ENCODE measurements around the gene SYK.

Gene SYK

DNA sequence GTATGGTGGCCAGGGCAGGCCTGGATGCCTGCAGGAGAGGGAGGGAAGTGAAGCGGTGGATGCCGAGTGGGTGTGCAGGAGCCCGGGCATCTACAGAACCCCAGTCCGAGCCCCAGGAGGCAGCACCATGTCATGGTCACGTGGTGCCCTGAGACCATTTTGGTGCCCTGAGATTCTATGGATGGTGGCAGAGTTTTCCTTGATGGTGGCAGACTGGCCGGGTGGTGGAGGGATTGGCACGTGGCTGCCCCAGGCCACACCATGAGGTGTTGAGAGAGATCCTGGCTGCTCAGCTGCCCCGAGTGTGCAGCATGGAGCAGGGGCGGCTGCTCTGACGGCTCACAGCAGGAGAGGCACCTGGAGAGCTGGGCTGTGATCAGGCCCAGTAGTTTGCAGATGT, 52.3 kb downstream of the SYK start:
- no peaks in the 10 kb centered on the region for H3K27me3 ChIP-seq (ENCODE audit: insufficient read depth, low read length)
- H3K27ac ChIP-seq (ENCODE audit: low read depth, low read length): no peak overlapping the region
- no peak overlapping the region for H3K4me3 ChIP-seq (ENCODE audit: low read length)
- H3K36me3 ChIP-seq (ENCODE audit: insufficient read depth, low read length): no peaks in the 10 kb centered on the region
- H3K9ac ChIP-seq (ENCODE audit: low read depth, low read length): no peak overlapping the region
- no peaks in the 10 kb centered on the region for H3K4me1 ChIP-seq (ENCODE audit: insufficient read depth, low read length)
- WGBS: 94% methylated on average over 10 of the region's 10 CpGs
- H3K9me3 ChIP-seq (ENCODE audit: insufficient read depth, low read depth, low read length): no peaks in the 10 kb centered on the region

- H3K4me1 ChIP-seq (ENCODE audit: insufficient read depth, low read length): no peaks in the 10 kb centered on the region
- H3K4me3 ChIP-seq (ENCODE audit: low read length): no peak overlapping the region
- H3K9ac ChIP-seq (ENCODE audit: low read depth, low read length): no peak overlapping the region
- H3K9me3 ChIP-seq (ENCODE audit: insufficient read depth, low read depth, low read length): no peaks in the 10 kb centered on the region
- 88% methylated on average over 8 of the region's 8 CpGs for WGBS
- H3K36me3 ChIP-seq (ENCODE audit: insufficient read depth, low read length): no peaks in the 10 kb centered on the region
- no peak overlapping the region for H3K27ac ChIP-seq (ENCODE audit: low read depth, low read length)
- H3K27me3 ChIP-seq (ENCODE audit: insufficient read depth, low read length): no peaks in the 10 kb centered on the region
Observed at GRCh38 chr9:90854637-90855175, 53.1 kb downstream of the SYK start.

- Histone ChIP-seq H3K27ac (ENCODE audit: low read depth, low read length) (no peak overlapping the region), H3K36me3 (ENCODE audit: insufficient read depth, low read length) (no peaks in the 10 kb centered on the region), H3K4me1 (ENCODE audit: insufficient read depth, low read length) (no peaks in the 10 kb centered on the region), H3K27me3 (ENCODE audit: insufficient read depth, low read length) (no peaks in the 10 kb centered on the region), H3K9me3 (ENCODE audit: insufficient read depth, low read depth, low read length) (no peaks in the 10 kb centered on the region), H3K9ac (ENCODE audit: low read depth, low read length) (no peak overlapping the region), H3K4me3 (ENCODE audit: low read length) (no peak overlapping the region)
- WGBS: 92% methylated on average over 5 of the region's 5 CpGs
Observed at GRCh38 chr9:90855208-90855902, 53.7 kb downstream of the SYK start.

DNA sequence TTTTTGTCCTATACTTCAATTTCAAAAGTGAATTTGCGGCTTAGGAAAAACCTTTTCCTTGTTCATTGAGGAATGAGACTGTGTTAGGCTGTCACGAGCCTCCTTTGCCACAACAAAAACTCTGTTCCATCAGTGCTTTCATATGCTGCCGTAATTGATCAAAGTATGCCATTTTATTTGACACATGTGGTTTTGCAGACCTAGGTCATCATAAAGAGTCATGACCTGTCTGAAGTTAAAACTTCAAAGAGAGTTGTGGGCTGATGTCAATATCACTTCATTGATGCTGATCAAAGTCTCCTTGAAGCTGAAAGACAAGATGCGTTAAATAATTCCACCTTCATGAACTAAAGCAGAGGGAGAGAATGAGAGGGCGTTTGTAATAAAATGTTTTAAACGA, 55.5 kb downstream of the SYK start:
- no peaks in the 10 kb centered on the region for H3K36me3 ChIP-seq (ENCODE audit: insufficient read depth, low read length)
- H3K4me3 ChIP-seq (ENCODE audit: low read length): no peak overlapping the region

DNA sequence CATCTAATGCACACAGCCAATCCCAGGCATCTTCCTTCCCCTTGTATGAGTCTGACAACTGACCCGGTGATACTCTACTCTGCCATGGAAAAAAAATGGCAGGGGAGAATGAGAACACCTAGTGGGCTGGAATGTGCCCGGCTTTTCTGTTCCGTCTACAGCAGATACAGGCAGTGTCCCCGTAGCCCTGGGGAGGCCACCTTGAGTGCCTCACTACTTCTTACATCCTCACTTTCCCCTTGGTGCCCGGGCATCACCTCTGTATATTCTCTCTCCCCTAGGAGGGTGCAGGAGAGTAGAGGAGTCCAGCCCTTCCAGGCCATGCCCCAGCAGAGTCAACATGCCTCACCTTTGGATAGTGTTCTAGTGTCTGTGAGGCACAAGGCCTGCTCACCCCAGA, 56.2 kb downstream of the SYK start:
- WGBS: 96% methylated on average over 4 of the region's 5 CpGs
- Histone ChIP-seq H3K9me3 (ENCODE audit: insufficient read depth, low read depth, low read length) (no peaks in the 10 kb centered on the region), H3K4me1 (ENCODE audit: insufficient read depth, low read length) (no peaks in the 10 kb centered on the region), H3K27ac (ENCODE audit: low read depth, low read length) (no peak overlapping the region), H3K27me3 (ENCODE audit: insufficient read depth, low read length) (no peaks in the 10 kb centered on the region), H3K36me3 (ENCODE audit: insufficient read depth, low read length) (no peaks in the 10 kb centered on the region), H3K9ac (ENCODE audit: low read depth, low read length) (no peak overlapping the region), H3K4me3 (ENCODE audit: low read length) (no peak overlapping the region)

More for the DNA sequence above, 55.5 kb downstream of the SYK start:
- Histone ChIP-seq H3K9ac (ENCODE audit: low read depth, low read length) (no peak overlapping the region), H3K4me1 (ENCODE audit: insufficient read depth, low read length) (no peaks in the 10 kb centered on the region), H3K27me3 (ENCODE audit: insufficient read depth, low read length) (no peaks in the 10 kb centered on the region), H3K27ac (ENCODE audit: low read depth, low read length) (no peak overlapping the region), H3K9me3 (ENCODE audit: insufficient read depth, low read depth, low read length) (no peaks in the 10 kb centered on the region)
- 96% methylated on average over 6 of the region's 6 CpGs for WGBS

GRCh38 chr9:90858457-90858901, 56.9 kb downstream of the SYK start:
- Histone ChIP-seq H3K4me1 (ENCODE audit: insufficient read depth, low read length) (no peaks in the 10 kb centered on the region), H3K4me3 (ENCODE audit: low read length) (no peak overlapping the region), H3K27me3 (ENCODE audit: insufficient read depth, low read length) (no peaks in the 10 kb centered on the region), H3K9ac (ENCODE audit: low read depth, low read length) (no peak overlapping the region), H3K9me3 (ENCODE audit: insufficient read depth, low read depth, low read length) (no peaks in the 10 kb centered on the region), H3K27ac (ENCODE audit: low read depth, low read length) (no peak overlapping the region), H3K36me3 (ENCODE audit: insufficient read depth, low read length) (no peaks in the 10 kb centered on the region)
- 95% methylated on average over 4 of the region's 4 CpGs for WGBS

GRCh38 chr9:90860382-90860781, 58.8 kb downstream of the SYK start:
- Histone ChIP-seq H3K27ac (ENCODE audit: low read depth, low read length) (no peak overlapping the region), H3K36me3 (ENCODE audit: insufficient read depth, low read length) (no peaks in the 10 kb centered on the region), H3K27me3 (ENCODE audit: insufficient read depth, low read length) (no peaks in the 10 kb centered on the region), H3K9me3 (ENCODE audit: insufficient read depth, low read depth, low read length) (no peaks in the 10 kb centered on the region), H3K4me3 (ENCODE audit: low read length) (no peak overlapping the region), H3K4me1 (ENCODE audit: insufficient read depth, low read length) (no peaks in the 10 kb centered on the region), H3K9ac (ENCODE audit: low read depth, low read length) (no peak overlapping the region)
- WGBS: 94% methylated on average over 5 of the region's 5 CpGs

DNA sequence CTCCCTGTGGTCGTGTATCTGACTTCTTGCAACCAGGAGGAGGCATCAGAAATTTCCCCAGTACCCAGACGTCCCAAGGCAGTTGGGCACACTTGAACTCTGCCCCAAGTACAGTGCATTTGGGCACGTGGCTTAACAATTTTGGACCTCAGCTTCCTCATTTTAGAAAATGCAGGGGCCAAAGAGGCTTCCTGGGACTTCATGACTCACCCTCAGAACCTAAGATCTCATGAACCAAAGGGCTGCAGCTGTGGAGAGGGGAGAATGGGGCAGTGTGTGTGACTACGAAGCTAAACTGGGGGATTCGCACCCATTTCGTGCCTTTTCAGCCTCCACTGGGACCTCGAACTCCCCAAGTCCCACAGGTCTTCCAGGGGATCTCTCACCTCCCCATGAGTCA, 59.2 kb downstream of the SYK start:
- H3K4me1 ChIP-seq (ENCODE audit: insufficient read depth, low read length): no peaks in the 10 kb centered on the region
- no peak overlapping the region for H3K4me3 ChIP-seq (ENCODE audit: low read length)
- H3K9me3 ChIP-seq (ENCODE audit: insufficient read depth, low read depth, low read length): no peaks in the 10 kb centered on the region
- WGBS: 92% methylated on average over 7 of the region's 7 CpGs
- H3K27me3 ChIP-seq (ENCODE audit: insufficient read depth, low read length): no peaks in the 10 kb centered on the region
- no peaks in the 10 kb centered on the region for H3K36me3 ChIP-seq (ENCODE audit: insufficient read depth, low read length)
- H3K9ac ChIP-seq (ENCODE audit: low read depth, low read length): no peak overlapping the region
- no peak overlapping the region for H3K27ac ChIP-seq (ENCODE audit: low read depth, low read length)

- no peak overlapping the region for H3K9ac ChIP-seq (ENCODE audit: low read depth, low read length)
- no peaks in the 10 kb centered on the region for H3K9me3 ChIP-seq (ENCODE audit: insufficient read depth, low read depth, low read length)
- no peak overlapping the region for H3K27ac ChIP-seq (ENCODE audit: low read depth, low read length)
- H3K27me3 ChIP-seq (ENCODE audit: insufficient read depth, low read length): no peaks in the 10 kb centered on the region
- no peaks in the 10 kb centered on the region for H3K4me1 ChIP-seq (ENCODE audit: insufficient read depth, low read length)
- H3K4me3 ChIP-seq (ENCODE audit: low read length): no peak overlapping the region
- H3K36me3 ChIP-seq (ENCODE audit: insufficient read depth, low read length): no peaks in the 10 kb centered on the region
- 84% methylated on average over 1 of the region's 2 CpGs for WGBS
Observed at GRCh38 chr9:90861380-90861779, 59.8 kb downstream of the SYK start.

DNA sequence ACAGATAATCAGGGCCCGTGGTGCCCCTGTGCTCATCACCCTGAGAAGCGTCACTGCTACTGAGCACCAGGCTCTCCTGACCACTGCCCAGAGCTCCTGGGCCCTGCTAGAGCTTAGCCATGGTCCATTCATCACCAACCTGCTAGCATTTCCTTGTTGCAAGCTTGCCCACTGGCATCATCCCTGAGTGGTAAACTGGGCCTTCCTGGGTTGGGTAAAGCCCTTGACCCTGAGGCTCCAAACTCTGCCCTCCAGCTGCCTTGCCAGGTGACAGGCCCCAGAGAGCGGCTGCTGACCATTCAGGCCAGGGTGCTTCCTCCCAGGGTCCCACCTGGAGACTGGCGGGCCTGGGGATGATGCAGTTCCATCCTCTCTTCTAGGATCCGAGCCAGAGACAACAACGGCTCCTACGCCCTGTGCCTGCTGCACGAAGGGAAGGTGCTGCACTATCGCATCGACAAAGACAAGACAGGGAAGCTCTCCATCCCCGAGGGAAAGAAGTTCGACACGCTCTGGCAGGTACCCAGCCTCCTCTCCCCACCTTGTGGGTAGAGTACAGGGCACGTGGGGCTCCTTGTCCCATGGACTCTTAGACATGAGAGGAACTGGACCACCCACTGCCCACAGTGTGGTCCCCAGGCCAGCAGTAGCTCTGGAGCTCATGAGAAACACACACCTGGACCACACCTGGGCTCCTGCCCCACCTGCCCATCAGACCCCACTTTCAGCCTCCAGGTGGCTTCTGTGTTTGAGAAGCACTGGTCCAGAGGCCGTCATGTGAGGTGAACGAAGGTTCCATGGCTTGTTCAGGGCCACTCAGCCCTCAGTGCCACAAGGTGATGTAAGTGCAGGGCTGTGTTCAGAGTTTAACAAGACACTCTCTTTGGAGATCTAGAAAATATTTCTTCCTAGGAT, 60.5 kb downstream of the SYK start:
- H3K4me1 ChIP-seq (ENCODE audit: insufficient read depth, low read length): no peaks in the 10 kb centered on the region
- H3K9me3 ChIP-seq (ENCODE audit: insufficient read depth, low read depth, low read length): no peaks in the 10 kb centered on the region
- no peaks in the 10 kb centered on the region for H3K36me3 ChIP-seq (ENCODE audit: insufficient read depth, low read length)
- H3K4me3 ChIP-seq (ENCODE audit: low read length): no peak overlapping the region
- no peak overlapping the region for H3K9ac ChIP-seq (ENCODE audit: low read depth, low read length)
- WGBS: 93% methylated on average over 16 of the region's 16 CpGs
- H3K27me3 ChIP-seq (ENCODE audit: insufficient read depth, low read length): no peaks in the 10 kb centered on the region
- H3K27ac ChIP-seq (ENCODE audit: low read depth, low read length): no peak overlapping the region

DNA sequence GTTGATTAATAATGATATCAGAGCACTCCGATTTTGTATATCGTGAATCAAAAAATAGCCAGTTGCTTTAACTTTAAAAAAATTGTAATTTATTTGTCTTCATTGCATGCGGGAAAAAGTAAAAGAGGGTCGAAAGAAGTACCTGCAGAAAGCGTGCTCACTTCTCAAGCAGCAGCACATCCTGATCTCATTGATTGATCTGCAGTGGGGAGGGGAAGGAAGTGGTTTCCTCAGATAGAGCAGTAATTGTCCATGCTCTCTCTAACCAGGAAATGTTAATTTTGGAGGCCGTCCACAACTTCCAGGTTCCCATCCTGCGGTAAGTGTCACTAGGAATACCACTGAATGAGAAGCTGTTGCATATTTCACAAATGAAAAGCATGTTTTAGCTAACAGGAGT, 63.2 kb downstream of the SYK start:
- no peak overlapping the region for H3K9ac ChIP-seq (ENCODE audit: low read depth, low read length)
- H3K27me3 ChIP-seq (ENCODE audit: insufficient read depth, low read length): no peaks in the 10 kb centered on the region
- H3K9me3 ChIP-seq (ENCODE audit: insufficient read depth, low read depth, low read length): no peaks in the 10 kb centered on the region
- H3K27ac ChIP-seq (ENCODE audit: low read depth, low read length): no peak overlapping the region
- H3K4me1 ChIP-seq (ENCODE audit: insufficient read depth, low read length): no peaks in the 10 kb centered on the region
- 84% methylated on average over 7 of the region's 7 CpGs for WGBS
- H3K36me3 ChIP-seq (ENCODE audit: insufficient read depth, low read length): no peaks in the 10 kb centered on the region
- no peak overlapping the region for H3K4me3 ChIP-seq (ENCODE audit: low read length)
